Suppressor macrophage (primary cell): ENCODE results near the gene RTN3.
"Not testable (repeated sequence)": the region's sequence is repeated elsewhere in the genome, so short reads cannot be mapped to it uniquely, and the experiment has no call there.

Experiments used
- DNase-seq, 4 experiments: peaks; one replicate each; pipeline ENCODE4 v3.0.0-alpha.2; 2020 to 2022
- total RNA-seq, 17 experiments: gene quantifications; one replicate each; lab custom pipeline; 2026; ENCODE audit warnings: mixed read lengths in 6 of 17, inconsistent platforms in 3 of 17; lab: John Stamatoyannopoulos, UW

Gene RTN3, protein sequence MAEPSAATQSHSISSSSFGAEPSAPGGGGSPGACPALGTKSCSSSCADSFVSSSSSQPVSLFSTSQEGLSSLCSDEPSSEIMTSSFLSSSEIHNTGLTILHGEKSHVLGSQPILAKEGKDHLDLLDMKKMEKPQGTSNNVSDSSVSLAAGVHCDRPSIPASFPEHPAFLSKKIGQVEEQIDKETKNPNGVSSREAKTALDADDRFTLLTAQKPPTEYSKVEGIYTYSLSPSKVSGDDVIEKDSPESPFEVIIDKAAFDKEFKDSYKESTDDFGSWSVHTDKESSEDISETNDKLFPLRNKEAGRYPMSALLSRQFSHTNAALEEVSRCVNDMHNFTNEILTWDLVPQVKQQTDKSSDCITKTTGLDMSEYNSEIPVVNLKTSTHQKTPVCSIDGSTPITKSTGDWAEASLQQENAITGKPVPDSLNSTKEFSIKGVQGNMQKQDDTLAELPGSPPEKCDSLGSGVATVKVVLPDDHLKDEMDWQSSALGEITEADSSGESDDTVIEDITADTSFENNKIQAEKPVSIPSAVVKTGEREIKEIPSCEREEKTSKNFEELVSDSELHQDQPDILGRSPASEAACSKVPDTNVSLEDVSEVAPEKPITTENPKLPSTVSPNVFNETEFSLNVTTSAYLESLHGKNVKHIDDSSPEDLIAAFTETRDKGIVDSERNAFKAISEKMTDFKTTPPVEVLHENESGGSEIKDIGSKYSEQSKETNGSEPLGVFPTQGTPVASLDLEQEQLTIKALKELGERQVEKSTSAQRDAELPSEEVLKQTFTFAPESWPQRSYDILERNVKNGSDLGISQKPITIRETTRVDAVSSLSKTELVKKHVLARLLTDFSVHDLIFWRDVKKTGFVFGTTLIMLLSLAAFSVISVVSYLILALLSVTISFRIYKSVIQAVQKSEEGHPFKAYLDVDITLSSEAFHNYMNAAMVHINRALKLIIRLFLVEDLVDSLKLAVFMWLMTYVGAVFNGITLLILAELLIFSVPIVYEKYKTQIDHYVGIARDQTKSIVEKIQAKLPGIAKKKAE
- 62.5 to 216 (median 128) reads per million in 17 experiments for total RNA-seq

DNA sequence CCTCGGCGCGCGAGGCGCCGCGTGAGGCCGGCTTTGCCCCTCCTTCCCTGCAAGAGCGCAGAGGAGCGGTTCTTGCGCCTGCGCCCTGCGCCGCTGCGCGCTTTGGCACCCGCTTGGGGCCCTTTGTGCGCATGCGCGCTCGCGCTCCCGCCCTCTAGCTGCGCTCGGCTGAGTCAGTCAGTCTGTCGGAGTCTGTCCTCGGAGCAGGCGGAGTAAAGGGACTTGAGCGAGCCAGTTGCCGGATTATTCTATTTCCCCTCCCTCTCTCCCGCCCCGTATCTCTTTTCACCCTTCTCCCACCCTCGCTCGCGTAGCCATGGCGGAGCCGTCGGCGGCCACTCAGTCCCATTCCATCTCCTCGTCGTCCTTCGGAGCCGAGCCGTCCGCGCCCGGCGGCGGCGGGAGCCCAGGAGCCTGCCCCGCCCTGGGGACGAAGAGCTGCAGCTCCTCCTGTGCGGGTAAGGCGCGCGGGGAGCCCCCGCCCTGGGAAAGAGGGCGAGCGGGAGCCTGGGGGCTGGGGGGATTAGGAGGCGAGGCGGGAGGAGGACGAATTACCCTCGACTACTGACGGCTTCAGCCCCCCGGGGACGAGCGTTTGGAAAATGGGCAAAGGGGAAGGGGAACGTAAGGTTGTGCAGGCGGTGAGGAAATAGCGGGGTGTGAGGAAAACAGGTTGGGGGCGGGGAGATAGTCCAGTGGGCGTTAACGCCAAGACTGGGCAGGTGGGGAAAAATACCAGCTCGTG is at the start of gene RTN3:
TSS of gene RTN3 (plus strand) at position 180 of the 745 bp plus-strand sequence. CDS start at position 317, 137 bp downstream.
- peak; percentile 99 to 100 (median 100) for DNase-seq

DNA sequence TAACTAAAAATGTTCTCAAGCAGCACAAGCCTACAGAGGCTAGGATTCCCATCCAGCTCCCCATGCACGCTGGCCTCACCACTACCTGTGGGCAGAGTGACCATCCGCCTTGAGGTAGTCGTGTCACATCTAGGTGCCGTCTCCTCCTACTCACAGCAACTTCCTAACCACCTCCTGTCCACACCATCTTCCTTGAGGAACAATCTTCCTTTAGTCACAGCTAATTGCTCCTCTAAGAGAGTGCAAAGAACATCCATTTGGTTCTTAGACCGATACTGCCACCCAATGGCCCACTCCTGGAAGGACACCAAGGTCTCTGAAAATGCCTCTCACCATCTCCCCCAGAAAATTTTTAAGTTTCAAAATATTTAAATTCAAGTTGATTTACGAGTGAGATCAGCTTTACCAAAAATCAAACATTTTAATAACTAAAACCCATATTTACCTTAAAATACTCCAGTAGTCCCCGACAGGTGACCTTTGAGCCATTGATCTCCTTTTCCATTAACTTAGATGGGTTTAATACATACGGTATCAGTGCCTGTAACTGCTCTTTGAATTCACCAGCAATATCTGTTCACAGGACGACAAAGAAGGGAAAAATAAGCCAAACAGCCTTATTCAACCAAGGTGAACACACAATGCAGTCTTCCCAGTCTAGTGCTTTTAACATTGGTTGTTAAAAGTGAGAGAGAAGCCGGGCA is 45.4 kb upstream of the RTN3 start:
- DNase-seq, result peak; percentile 72 to 84 (median 80)

DNA sequence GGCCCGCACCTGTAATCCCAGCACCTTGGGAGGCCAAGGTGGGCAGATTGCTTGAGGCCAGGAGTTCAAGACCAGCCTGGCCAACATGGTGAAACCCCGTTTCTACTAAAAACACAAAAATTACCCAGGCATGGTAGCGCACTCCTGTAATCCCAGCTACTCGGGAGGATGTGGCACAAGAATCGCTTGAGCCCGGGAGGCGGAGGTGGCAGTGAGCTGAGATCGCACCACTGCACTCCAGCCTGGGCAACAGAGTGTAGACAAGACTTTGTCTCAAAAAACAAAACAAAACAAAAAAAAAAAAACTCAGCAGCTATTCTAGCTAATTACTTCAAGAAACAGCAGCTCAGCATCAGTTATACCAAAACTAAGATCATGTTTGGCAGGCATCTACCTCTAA is 42.9 kb upstream of the RTN3 start:
- not testable (repeated sequence) for DNase-seq

DNA sequence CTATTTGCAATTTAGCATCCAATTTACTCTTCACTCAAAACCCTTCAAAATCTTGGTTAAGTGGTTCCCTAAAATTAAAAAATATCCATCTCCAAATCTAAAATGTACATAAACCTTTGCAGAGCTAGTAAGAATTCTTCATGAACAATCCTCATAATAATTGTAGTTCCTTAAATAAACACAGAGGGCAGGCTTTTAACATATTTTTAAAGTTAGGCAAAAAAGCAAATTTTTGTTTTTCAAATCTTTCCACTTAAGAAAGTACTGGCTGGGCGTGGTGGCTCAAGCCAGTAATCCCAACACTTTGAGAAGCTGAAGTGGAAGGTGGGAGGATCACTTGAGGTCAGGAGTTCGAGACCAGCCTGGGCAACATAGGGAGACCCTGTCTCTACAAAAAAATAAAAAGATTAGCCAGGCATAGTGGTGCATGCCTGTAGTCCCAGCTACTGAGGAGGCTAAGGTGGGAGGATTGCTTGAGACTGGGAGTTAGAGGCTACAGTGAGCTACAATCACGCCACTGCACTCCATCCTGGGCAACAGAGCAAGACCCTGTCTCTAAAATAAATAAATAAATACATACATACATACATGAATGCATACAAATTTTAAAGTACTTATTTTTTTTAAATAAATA is 42.0 kb upstream of the RTN3 start:
- peak in 2 of 4 experiments; percentile 30 to 51 for DNase-seq

DNA sequence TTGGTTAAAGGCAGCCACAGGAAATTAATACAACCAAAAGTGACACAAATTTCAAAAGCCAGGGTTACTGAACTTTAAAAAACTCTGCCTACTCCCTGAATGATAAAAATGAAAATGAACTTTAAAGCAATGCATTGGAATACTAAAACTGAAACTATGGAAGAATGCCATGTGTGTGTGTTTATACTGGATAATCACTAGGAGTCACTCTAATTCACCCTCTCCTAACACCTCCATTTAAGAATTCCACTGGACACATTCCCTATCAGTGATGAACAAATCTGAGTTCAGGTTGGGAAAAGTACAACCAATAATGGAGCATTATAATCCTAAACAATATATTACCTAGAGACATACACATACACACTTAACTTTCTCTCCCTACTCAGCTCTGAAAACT is 39.6 kb upstream of the RTN3 start:
- no peak for DNase-seq

DNA sequence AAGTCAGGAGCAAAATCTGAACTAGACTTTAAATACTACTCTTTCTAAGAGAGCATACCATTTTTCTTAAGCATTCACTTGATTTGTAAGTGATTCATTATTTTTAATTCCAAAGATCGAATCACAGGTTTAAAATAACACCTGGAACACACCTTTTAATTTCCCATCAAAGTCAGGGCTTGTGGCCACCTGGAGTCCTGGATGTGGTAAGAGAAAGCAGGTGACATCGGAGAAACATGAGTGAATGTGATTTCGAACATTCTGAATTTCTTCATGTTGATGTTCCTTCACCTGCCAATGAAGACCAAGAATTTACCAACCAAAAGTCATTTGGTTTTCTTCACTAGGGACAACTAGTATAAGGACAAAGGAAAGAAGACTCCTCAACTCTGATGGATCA is 38.1 kb upstream of the RTN3 start:
- DNase-seq, result no peak

DNA sequence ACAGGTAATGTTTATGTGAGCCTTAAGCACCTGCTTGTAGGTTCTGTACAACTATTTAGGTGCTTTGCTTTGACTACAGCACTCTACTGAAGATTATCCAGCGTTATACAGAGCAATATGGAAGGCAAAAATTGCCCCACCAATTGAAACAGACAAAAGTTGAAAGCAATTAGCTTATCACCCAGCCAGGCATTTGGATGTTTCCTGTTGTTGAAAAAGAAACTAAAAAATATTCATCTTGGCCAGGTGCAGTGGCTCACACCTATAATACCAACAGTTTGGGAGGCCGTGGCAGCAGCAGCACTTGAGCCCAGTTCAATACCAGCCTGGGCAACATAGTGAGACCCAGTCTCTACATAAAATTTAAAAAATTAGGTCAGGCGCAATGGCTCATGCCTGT is 28.6 kb upstream of the RTN3 start:
- DNase-seq, result no peak

DNA sequence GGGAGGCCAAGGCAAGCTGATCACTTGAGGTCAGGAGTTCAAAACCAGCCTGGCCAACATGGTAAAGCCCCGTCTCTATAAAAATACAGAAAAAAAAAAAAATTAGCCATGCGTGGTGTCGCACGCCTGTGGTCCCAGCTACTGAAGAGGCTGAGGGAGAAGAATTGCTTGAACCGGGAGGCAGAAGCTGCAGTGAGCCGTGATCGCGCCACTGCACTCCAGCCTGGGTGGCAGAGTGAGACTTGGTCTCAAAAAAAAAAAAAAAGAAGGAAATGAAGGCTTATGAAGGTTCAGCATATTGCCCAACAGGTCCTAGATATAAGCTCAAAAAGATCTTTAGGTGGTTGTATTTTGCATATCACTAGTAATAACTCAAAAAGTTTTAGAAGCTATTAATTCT is 20.3 kb upstream of the RTN3 start:
- DNase-seq, result no peak

DNA sequence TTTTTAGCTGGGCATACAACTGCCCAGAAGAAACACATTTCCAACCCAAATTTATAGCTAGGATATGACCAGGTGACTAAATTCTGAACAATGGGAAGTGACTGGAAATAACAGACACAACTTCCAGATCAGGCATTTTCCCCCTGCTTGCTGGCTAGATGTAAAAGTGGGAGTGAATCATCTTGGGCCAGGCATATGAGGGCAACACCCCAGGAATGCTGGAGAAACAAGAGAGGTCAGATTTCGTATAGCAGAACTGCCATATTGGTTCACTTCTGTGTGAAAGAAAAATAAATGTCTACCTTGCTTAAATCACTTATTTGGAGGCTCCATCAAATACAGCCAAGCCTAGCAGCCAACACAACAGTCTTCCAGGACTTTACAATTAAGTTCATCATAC is 17.5 kb upstream of the RTN3 start:
- no peak for DNase-seq

DNA sequence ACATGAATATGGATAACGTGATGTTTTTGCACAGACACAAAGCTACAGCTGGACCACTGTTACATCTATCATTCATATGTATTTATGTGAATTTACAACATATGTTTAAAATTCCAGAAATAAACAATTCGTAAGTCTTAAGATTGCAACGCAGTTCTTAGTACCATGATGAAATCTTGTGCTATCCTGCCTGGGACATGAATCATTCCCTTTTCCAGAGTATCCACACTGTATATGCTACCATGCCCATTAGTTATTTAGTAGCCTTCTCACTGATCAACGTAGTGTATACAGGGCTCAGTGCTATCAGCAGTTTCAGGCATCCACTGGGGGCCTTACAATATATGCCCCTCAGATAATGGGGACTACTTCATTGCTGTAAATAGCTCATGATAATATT is 14.4 kb upstream of the RTN3 start:
- DNase-seq, result no peak

DNA sequence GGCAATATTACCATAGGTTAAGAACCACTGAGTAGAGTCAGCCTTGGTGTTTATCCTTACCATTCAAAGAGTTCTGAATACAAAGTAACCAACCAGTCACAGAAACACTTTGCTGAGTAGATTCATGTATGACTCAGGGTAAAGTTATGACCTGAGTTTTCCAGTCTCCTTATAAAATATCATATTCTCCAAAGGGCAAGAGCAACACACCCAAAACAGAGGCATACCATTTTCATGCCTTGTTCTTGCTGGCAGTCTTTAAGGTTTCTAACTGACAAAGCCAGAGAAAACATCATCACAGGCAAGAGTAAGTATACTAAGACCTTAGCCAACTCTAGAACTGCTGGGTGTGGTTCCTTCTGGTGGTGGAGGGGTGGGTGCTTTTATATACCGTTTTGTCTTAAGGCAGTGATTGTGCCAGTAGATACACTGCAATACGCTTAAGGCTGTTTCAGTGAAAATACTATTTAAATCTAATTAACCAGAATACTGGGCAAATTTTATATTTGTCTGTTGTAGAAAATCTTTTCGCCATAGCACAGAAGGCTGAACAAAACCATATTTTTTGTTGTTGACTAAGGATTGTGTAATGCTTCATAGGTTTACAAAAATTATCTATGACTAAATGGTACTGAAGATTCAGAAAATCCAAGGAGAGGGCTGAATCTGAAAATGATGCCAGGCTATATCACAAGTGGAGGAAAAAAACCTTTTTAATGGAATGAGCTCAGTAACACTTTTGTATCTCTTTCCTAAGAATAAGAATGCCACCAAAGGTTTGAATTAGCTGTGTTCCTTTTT is 13.1 kb upstream of the RTN3 start:
- DNase-seq, result no peak

DNA sequence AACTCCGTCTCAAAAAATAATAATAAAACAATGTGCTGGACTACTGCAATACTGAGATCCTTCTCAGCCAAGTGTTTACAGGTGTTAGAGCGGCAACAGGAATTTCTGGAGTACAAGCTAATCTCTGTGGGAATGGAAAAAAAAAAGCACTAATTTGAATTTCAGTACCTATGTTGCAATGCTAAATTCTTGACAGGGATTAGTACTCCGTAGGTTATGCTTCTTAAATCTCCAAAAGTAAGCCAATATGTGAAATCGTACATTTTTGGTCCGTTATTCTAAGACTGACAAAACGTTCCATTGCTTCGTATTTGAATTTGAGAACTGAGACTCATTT is 11.2 kb upstream of the RTN3 start:
- no peak for DNase-seq

DNA sequence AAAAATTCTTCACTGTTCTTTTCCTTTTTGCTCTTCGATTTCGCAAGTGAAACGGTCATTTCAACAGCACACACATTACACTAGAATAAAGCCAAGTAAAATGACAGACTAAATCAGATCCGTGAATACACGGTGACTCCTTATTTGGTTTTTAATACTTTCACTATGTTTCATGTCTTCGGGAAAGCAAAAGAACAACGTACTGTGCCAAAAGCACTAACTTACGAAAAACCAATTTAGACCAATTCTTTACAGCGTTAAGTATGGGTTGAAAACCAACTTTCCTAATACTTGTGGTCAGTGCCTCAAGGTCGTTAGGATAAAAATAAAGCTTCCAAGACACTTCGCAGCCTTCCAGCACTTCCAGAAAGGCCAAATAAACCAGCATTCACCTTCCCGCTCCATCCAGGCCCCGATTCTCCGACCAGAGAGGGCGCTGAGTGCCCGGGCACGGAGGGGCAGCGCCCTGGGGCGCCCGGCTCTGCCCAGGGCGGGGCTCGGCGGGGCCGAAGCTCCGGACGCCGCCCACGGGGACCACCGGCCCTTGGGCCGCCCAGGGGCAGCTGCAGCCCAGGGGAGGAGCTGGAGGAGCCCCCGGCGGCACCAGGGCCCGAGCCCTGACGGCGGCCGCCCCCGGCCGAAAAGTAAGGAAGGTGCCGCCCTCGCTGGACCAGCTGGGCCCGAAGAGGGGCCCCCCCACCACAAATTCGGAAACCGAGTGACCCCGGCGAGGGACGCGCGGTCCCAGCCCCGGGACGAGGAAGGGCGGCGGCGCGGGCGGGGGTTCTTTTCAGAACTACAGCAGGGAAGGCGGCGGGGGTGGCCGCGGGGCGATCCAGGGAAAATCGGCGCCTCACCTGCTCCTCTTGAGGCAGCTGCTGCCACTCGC is 10.6 kb upstream of the RTN3 start:
- peak; percentile 71 to 88 (median 80) for DNase-seq

DNA sequence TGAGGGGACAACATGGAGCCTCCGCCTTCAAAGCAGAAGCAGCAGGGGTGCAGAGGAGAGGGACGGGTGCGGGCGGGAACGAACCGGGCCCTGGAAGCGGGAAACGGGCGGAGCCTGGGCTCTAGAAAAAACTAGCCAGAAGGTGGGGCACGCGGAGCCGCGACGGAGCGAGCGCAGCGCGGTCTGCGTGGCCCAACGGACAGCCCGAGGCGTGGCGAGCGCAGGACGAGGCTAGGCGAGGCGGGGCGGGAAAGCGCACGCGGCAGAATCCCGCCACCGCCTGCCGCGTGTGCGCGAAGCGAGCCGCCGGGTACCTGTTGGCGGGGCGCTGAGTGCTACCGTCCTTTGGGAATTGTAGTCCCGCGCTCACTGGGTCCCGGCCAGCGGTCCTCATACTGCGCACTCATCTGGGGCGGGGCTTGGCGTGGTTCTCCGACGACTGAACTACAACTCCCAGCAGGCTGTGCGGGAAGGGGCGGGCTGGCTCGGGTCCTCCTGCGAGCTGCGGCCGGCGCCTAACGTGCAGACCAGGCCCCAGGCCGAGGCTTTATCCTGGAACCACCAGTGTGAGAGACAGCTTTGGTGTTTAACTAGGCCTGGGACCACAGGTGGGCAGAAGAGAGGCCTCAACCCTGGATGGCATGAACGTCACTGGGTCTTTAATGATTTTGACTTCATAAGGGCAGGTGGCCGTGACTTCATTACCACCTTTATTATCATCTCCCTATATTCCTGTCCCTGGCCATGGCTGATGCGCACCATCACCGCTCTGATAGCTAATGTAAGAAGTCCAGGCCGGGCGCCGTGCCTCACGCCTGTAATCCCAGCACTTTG is 9.8 kb upstream of the RTN3 start, which contains the start of gene ATL3:
TSS of gene ATL3 (minus strand) at position 55 of the 834 bp plus-strand sequence. CDS start at position 14, 41 bp downstream.
- peak; percentile 95 to 97 (median 96) for DNase-seq

DNA sequence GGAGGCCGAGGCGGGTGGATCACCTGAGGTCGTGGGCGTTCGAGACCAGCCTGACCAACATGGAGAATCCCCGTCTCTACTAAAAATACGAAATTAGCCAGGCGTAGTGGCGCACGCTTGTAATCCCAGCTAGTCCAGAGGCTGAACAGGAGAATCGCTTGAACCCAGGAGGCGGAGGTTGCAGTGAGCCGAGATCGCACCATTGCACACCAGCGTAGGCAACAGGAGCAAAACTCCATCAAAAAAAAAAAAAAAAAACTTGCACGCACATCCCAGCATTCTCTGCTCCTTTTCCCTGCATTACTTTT is 9.2 kb upstream of the RTN3 start:
- no peak for DNase-seq

DNA sequence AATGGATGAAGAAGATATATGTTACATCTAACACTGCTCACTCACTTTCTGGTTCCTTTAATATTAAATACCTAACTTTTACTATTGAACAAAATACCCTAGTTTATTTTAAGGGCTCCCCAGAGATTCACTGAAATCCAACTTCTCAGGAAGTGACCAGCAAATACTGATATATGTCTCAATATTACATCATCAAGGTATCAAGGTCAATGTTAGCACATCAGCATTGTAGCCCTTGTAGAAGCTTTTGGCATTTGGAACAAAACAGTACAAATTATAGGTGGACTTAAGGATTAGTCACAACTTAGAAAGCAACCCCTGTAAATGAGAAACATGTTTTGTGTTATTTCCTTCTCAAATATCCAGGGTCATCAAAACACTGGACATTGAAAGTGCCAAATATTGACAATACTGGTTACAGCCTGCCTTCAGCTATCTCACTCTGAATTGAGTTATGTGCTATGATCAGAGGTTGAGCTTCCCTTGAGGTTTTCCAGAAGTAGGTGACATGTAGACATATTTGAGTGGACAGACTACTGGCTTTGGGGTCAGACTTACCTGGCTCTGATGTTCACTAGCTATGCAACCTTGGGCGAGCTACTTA is 8.3 kb upstream of the RTN3 start:
- no peak for DNase-seq

DNA sequence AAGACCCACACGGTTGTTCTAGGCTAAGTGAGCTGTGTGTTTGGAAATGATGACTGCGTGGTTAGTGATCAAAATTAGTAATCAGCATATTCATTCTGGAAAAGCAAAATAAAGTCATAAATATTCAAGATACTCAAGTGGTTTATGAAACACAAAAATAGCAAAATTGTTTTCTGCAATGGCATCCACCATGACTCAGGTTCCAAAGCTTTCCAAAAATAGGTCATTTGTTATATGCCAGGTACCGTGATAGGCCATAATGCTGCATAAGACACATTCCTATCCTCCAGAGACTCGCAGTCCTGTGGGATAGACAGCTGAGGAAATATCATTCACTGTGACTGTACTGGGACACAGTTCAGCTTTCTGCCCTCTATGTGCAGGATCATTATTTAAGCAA is 7.7 kb upstream of the RTN3 start:
- no peak for DNase-seq

DNA sequence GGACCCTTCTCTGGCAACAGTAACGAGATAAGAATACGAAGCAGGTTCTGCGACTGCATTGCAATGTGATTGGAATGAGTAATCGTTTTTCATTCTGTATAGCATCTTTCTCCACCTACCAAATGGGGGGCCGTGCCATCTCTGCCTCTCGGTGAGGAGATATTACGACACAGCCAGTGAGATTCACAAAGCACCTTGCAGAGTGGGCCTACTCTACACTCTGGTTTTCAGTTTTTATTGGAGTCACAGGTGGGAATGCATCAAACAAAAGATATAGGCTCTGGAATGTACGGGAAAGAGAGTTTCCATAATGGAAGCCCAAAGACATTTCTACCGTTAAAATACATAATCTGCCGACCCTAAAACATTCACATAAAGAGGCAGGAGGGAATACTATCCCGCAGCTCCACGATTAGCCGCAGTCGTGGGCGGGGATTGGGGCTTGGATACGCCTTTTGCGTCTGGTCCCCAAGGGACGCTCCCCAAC is 423 bp upstream of the RTN3 start:
- no peak for DNase-seq
